Esophagus squamous epithelium (tissue), 5 donors: Measurements from ENCODE around the gene ABCF1. TPM values are rescaled to one million over a fixed set of nuclear protein-coding genes. Genes with fewer than 3 reads are reported as not detected.

Experiments
- DNase-seq: peaks from one replicate; lab custom pipeline; 2025; lab: John Stamatoyannopoulos, UW
- H3K27ac ChIP-seq, 4 donors: fragments of 200-600 bp; sonication (generic); one replicate each; pipeline ENCODE4 v1.5.1; 2016 to 2019; ENCODE audit warnings: mild to moderate bottlenecking in 1 of 4
- H3K27me3 ChIP-seq, 4 donors: fragments of 200-600 bp; sonication (generic); 1 replicate in 3 of 4; 2 replicates in 1 of 4; pipeline versions ENCODE4 v1.5.1 to v1.6.0; 2017 to 2021; ENCODE audit warnings: antibody characterized with exemption in 1 of 4
- H3K36me3 ChIP-seq, 3 donors: fragments of 200-600 bp; sonication (generic); one replicate each; pipeline ENCODE4 v1.5.1; 2016 to 2019
- H3K4me1 ChIP-seq, 3 donors: fragments of 200-600 bp; sonication (generic); one replicate each; pipeline ENCODE4 v1.5.1; 2017 to 2019
- H3K4me3 ChIP-seq, 4 donors: fragments of 200-600 bp; sonication (generic); 1 replicate in 3 of 4; 2 replicates in 1 of 4; pipeline ENCODE4 v1.5.1; 2016 to 2019; ENCODE audit warnings: mild to moderate bottlenecking in 2 of 4, moderate library complexity in 1 of 4
- H3K9me3 ChIP-seq, 3 donors: fragments of 200-600 bp; sonication (generic); one replicate each; pipeline ENCODE4 v1.5.1; 2016 to 2019
- POLR2A ChIP-seq, 4 donors: fragments of 450-650 bp; IDR thresholded peaks; one replicate each; pipeline ENCODE4 v1.6.1; 2017; ENCODE audit warnings: antibody characterized with exemption in 4 of 4, mild to moderate bottlenecking in 4 of 4, moderate library complexity in 3 of 4
- WGBS, 2 donors: methylation state at CpG; one replicate each; pipeline ENCODE4 v1.1.5; 2018; 5-methylcytosine and 5-hydroxymethylcytosine counted together
- intact Hi-C: fragments of 100-400 bp; cut with DNase I; formaldehyde crosslinking; loops from one replicate; pipeline ENCODE4 v1.15.0; 2022
- total RNA-seq, 4 donors: library from RNA; depleted of rRNA; stranded (reverse); fragments of >200 nt; gene quantifications; one replicate each; pipeline ENCODE4 v1.1.0, GENCODE V29; 2016
- TF ChIP-seq, protein P1 (sequence below), 6 experiments: fragments of 450-650 bp in 4 of 6; fragments of 200-600 bp in 2 of 6; sonication (generic) in 2 of 6; IDR thresholded peaks; one replicate each; pipeline ENCODE4 v1.5.1; 2016 to 2019; ENCODE audit warnings: antibody characterized with exemption in 6 of 6, mild to moderate bottlenecking in 4 of 6, moderate library complexity in 4 of 6
- donor health status: DM: yes; HTN: yes; CAD: no.

The ABCF1 gene
- total RNA-seq, 4 donors from 2014 or later = 31.0 to 42.3 (median 36.0) TPM

DNA sequence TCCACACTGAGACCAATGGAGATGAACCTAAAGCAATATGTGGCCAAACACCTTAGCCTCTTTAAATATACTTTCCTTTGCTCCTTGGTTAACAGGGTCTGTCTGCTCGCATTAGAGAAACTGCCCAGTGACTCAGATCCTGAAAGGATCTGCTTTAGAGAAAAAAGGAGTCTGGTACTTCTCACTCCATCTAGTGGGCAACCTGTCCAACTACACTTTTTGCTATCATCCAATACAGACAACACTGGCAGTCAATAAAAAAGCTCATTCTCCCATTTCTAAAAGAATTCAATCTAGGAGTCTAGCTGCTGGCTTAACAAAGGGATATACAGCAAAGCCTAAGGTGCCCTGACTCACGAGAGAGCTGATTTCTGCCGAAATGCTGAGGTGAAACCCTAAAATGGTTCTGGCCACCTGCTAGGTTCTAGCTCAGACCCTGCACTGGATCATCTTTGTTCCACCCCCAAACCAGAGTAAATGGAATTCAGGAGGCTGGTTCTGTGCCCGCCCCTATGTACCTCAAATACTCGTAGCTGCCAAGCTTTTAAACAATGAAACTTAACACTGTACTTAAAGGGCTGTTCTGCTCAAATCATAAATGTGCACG, 26.5 kb upstream of the ABCF1 start:
- peak overlapping the region in 1 of 4 donors; percentile 12 for H3K27ac ChIP-seq
- no peaks in the 10 kb centered on the region for H3K9me3 ChIP-seq
- H3K36me3 ChIP-seq = peaks cover 0 to 45% (median 9%) of the 10 kb centered on the region in 3 donors
- intact Hi-C loops = loop anchor here (10.0 kb wide), 1 partner anchor 50 kb away; no protein-coding TSS in a partner anchor
- no peak overlapping the region for H3K4me3 ChIP-seq
- no peaks in the 10 kb centered on the region for H3K27me3 ChIP-seq
- WGBS, 2 donors = 29 to 33% methylated on average over 6 of the region's 6 CpGs
- TF ChIP-seq POLR2A (IDR thresholded peaks at IDR 0.05) = no peak
- TF ChIP-seq, protein P1, sequence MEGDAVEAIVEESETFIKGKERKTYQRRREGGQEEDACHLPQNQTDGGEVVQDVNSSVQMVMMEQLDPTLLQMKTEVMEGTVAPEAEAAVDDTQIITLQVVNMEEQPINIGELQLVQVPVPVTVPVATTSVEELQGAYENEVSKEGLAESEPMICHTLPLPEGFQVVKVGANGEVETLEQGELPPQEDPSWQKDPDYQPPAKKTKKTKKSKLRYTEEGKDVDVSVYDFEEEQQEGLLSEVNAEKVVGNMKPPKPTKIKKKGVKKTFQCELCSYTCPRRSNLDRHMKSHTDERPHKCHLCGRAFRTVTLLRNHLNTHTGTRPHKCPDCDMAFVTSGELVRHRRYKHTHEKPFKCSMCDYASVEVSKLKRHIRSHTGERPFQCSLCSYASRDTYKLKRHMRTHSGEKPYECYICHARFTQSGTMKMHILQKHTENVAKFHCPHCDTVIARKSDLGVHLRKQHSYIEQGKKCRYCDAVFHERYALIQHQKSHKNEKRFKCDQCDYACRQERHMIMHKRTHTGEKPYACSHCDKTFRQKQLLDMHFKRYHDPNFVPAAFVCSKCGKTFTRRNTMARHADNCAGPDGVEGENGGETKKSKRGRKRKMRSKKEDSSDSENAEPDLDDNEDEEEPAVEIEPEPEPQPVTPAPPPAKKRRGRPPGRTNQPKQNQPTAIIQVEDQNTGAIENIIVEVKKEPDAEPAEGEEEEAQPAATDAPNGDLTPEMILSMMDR (IDR thresholded peaks at IDR 0.05) = peak; percentile 76 to 86 (median 79)
- peaks cover 3 to 23% (median 5%) of the 10 kb centered on the region in 3 donors for H3K4me1 ChIP-seq
- no peak for DNase-seq

DNA sequence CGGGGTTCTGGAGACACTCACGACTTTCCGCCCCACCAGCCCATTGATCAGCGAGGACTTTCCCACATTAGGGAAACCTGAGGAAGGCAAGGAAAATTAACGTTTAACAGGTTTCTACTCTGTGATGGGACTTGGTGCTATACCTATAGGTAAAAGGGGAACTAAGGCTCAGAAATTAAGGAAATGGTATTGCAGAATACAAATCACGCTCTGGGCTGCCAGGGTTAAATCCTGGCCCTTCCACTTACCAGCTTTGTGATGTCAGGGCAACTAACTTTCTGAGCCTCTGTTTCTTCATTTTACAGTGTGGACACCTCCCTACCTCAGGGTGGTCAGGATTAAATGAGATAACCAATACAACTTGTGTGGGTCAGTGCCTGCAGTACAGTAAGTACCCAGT, 23.8 kb upstream of the ABCF1 start:
- Histone ChIP-seq H3K27ac (no peak overlapping the region), H3K4me1 (peaks cover 0 to 13% (median 3%) of the 10 kb centered on the region in 3 donors), H3K9me3 (no peaks in the 10 kb centered on the region), H3K36me3 (peaks cover 3 to 72% (median 20%) of the 10 kb centered on the region in 3 donors), H3K4me3 (no peak overlapping the region), H3K27me3 (no peaks in the 10 kb centered on the region)
- WGBS, 2 donors = 88% methylated on average over 6 of the region's 6 CpGs
- no peak for DNase-seq
- intact Hi-C loops = loop anchor here (10.0 kb wide), 1 partner anchor 47 kb away; no protein-coding TSS in a partner anchor
- TF ChIP-seq, protein P1 (IDR thresholded peaks at IDR 0.05) = no peak
- TF ChIP-seq POLR2A (IDR thresholded peaks at IDR 0.05) = no peak

DNA sequence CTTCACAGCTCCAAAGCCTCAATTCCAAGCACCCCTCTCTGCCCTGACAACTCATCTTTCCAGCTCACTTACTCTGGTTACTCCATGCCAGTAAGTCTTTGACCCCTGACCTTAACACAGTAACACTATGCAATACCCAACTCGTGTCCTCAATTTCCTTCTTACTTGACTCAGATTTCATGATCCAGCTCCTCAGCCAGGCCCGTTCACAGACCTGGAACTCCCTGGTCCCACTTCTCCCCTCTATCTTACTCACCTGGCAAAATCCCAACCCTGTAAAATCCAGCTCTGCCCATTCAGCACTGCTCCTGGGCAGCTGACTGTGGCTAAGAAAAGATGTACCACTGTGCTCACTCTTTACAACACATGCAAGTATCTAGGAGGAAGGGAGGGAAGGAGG, 22.9 kb upstream of the ABCF1 start:
- H3K27me3 ChIP-seq = no peaks in the 10 kb centered on the region
- TF ChIP-seq, protein P1 (IDR thresholded peaks at IDR 0.05) = no peak
- no peak for TF ChIP-seq POLR2A (IDR thresholded peaks at IDR 0.05)
- H3K4me3 ChIP-seq = no peak overlapping the region
- H3K27ac ChIP-seq = no peak overlapping the region
- peaks cover 7 to 81% (median 24%) of the 10 kb centered on the region in 3 donors for H3K36me3 ChIP-seq
- H3K9me3 ChIP-seq = no peaks in the 10 kb centered on the region
- H3K4me1 ChIP-seq = peaks cover 0 to 7% (median 3%) of the 10 kb centered on the region in 3 donors
- no peak for DNase-seq
- WGBS, 2 donors = 40 to 51% methylated on average over 2 of the region's 2 CpGs
- intact Hi-C loops = loop anchor here (10.0 kb wide), 1 partner anchor 46 kb away; no protein-coding TSS in a partner anchor

DNA sequence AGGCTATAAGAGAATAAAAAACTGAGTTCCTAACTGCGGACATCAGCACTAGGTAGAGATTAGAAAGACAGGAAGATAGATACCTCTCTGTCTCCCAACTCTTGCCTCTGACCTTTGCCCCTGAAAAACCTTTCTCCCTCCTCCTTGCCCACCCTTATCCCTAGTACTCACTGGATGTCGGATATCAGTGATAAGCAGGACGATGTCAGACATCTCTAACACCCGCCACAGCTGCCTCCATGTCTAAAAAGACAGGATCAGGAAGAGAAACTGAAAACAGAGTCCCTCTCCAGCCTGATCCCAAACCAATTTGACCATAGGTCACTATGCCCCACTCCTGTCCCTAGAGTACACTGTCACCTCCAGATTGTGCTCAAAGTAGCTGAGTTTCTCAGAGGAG, 16.8 kb upstream of the ABCF1 start:
- no peaks in the 10 kb centered on the region for H3K9me3 ChIP-seq
- 91 to 96% methylated on average over 4 of the region's 4 CpGs for WGBS, 2 donors
- intact Hi-C loops = no loop called here
- TF ChIP-seq, protein P1 (IDR thresholded peaks at IDR 0.05) = no peak
- TF ChIP-seq POLR2A (IDR thresholded peaks at IDR 0.05) = no peak
- H3K27me3 ChIP-seq = no peaks in the 10 kb centered on the region
- peak overlapping the region in 2 of 4 donors; percentile 99 to 100 for H3K27ac ChIP-seq
- H3K4me1 ChIP-seq = peaks cover 7 to 33% (median 20%) of the 10 kb centered on the region in 3 donors
- H3K4me3 ChIP-seq = no peak overlapping the region
- DNase-seq = no peak
- H3K36me3 ChIP-seq = peaks cover 14 to 53% (median 19%) of the 10 kb centered on the region in 3 donors
